GM19023 (cell line): ENCODE measurements around the gene REEP3.
"Not testable (repeated sequence)": the region's sequence is repeated elsewhere in the genome, so short reads cannot be mapped to it uniquely, and the experiment has no call there.

Experiments used
- ATAC-seq: cut with Tn5 transposase; IDR thresholded peaks from one replicate; pipeline ENCODE4 v1.9.1; 2021; ENCODE audit warnings: mild to moderate bottlenecking, moderate library complexity; ENCODE audit not compliant: unreplicated experiment

REEP3 gene

GRCh38 chr10:63628526-63629362, 107.5 kb downstream of the REEP3 start:
- ATAC-seq, result peak; percentile 23

GRCh38 chr10:63629363-63630084, 108.3 kb downstream of the REEP3 start:
- ATAC-seq, result peak; percentile 54

- peak; percentile 69 for ATAC-seq
Observed at GRCh38 chr10:63630085-63630930, 109.1 kb downstream of the REEP3 start.

GRCh38 chr10:63630931-63631680, 109.9 kb downstream of the REEP3 start:
- ATAC-seq, result no peak

GRCh38 chr10:63631991-63632390, 110.8 kb downstream of the REEP3 start:
- no peak for ATAC-seq

- no peak for ATAC-seq
Observed at GRCh38 chr10:63633677-63634487, 112.7 kb downstream of the REEP3 start.

GRCh38 chr10:63634488-63635065, 113.4 kb downstream of the REEP3 start:
- ATAC-seq, result no peak

- no peak for ATAC-seq
Observed at GRCh38 chr10:63636812-63637211, 115.6 kb downstream of the REEP3 start.

GRCh38 chr10:63637901-63638327, 116.7 kb downstream of the REEP3 start:
- ATAC-seq, result no peak

GRCh38 chr10:63641366-63641765, 120.2 kb downstream of the REEP3 start:
- ATAC-seq, result no peak

- ATAC-seq, result no peak
Observed at GRCh38 chr10:63641799-63642198, 120.6 kb downstream of the REEP3 start.

- ATAC-seq, result no peak
Observed at GRCh38 chr10:63642808-63643207, 121.6 kb downstream of the REEP3 start.

GRCh38 chr10:63644418-63645142, 123.4 kb downstream of the REEP3 start:
- ATAC-seq, result no peak

- ATAC-seq, result no peak
Observed at GRCh38 chr10:63645195-63645594, 124.0 kb downstream of the REEP3 start.

GRCh38 chr10:63646491-63646890, 125.3 kb downstream of the REEP3 start:
- ATAC-seq, result no peak

- ATAC-seq, result no peak
Observed at GRCh38 chr10:63651864-63652263, 130.7 kb downstream of the REEP3 start.

GRCh38 chr10:63653747-63654146, 132.5 kb downstream of the REEP3 start:
- no peak for ATAC-seq

- ATAC-seq, result no peak
Observed at GRCh38 chr10:63657761-63658160, 136.6 kb downstream of the REEP3 start.

GRCh38 chr10:63660941-63661340, 139.7 kb downstream of the REEP3 start:
- not testable (repeated sequence) for ATAC-seq
